Nephron (organoid): ENCODE results near the gene PLEKHG5.

Experiments used
- H3K27ac Mint-ChIP-seq, 3 experiments: 2 replicates each; pipeline ENCODE4 v1.8.0; 2020; ENCODE audit warnings: mixed read lengths in 3 of 3, mild to moderate bottlenecking in 2 of 3, moderate library complexity in 1 of 3
- H3K27me3 Mint-ChIP-seq: 2 replicates; pipeline ENCODE4 v1.8.0; 2021; ENCODE audit warnings: low read depth, mild to moderate bottlenecking, moderate library complexity, mixed read lengths
- H3K36me3 Mint-ChIP-seq: 2 replicates; pipeline ENCODE4 v1.8.0; 2020; ENCODE audit warnings: low read depth, mixed read lengths
- H3K4me1 Mint-ChIP-seq: 2 replicates; pipeline ENCODE4 v1.8.0; 2020; ENCODE audit warnings: mixed read lengths
- H3K4me3 Mint-ChIP-seq, 3 experiments: 2 replicates each; pipeline ENCODE4 v1.8.0; 2020; ENCODE audit warnings: mild to moderate bottlenecking in 3 of 3, mixed read lengths in 3 of 3, moderate library complexity in 2 of 3
- H3K9me3 Mint-ChIP-seq: 2 replicates; pipeline ENCODE4 v1.8.0; 2020; ENCODE audit warnings: mixed read lengths
- CTCF ChIP-seq, 3 experiments: fragments of 200-600 bp; sonication (generic); IDR thresholded peaks; one replicate each; pipeline ENCODE4 v1.5.0; 2021; ENCODE audit warnings: antibody characterized with exemption in 3 of 3; ENCODE audit not compliant: unreplicated experiment in 3 of 3

Gene PLEKHG5

GRCh38 chr1:6531996-6532395 is 40.5 kb upstream of the PLEKHG5 start:
- H3K4me3 Mint-ChIP-seq, result no peak overlapping the region
- H3K4me1 Mint-ChIP-seq, result no peaks in the 10 kb centered on the region
- TF ChIP-seq CTCF (IDR thresholded peaks at IDR 0.05; ENCODE audit: unreplicated experiment in 3 of 3), result no peak
- no peaks in the 10 kb centered on the region for H3K27me3 Mint-ChIP-seq
- H3K9me3 Mint-ChIP-seq, result no peaks in the 10 kb centered on the region
- no peak overlapping the region for H3K27ac Mint-ChIP-seq
- H3K36me3 Mint-ChIP-seq, result peaks cover 60% of the 10 kb centered on the region

- no peaks in the 10 kb centered on the region for H3K9me3 Mint-ChIP-seq
- no peak overlapping the region for H3K27ac Mint-ChIP-seq
- no peak for TF ChIP-seq CTCF (IDR thresholded peaks at IDR 0.05; ENCODE audit: unreplicated experiment in 3 of 3)
These were observed 39.2 kb upstream of the PLEKHG5 start for GRCh38 chr1:6530504-6531160.

GRCh38 chr1:6528492-6528891 is 37.0 kb upstream of the PLEKHG5 start:
- Mint-ChIP-seq H3K9me3 (no peaks in the 10 kb centered on the region), H3K36me3 (peaks cover 72% of the 10 kb centered on the region), H3K4me3 (no peak overlapping the region), H3K27me3 (no peaks in the 10 kb centered on the region), H3K4me1 (no peaks in the 10 kb centered on the region), H3K27ac (no peak overlapping the region)
- TF ChIP-seq CTCF (IDR thresholded peaks at IDR 0.05; ENCODE audit: unreplicated experiment in 3 of 3), result no peak

More at GRCh38 chr1:6530504-6531160, 39.2 kb upstream of the PLEKHG5 start:
- Mint-ChIP-seq H3K36me3 (peaks cover 69% of the 10 kb centered on the region), H3K4me1 (no peaks in the 10 kb centered on the region), H3K4me3 (no peak overlapping the region), H3K27me3 (no peaks in the 10 kb centered on the region)

- no peaks in the 10 kb centered on the region for H3K27me3 Mint-ChIP-seq
- peaks cover 53% of the 10 kb centered on the region for H3K36me3 Mint-ChIP-seq
- TF ChIP-seq CTCF (IDR thresholded peaks at IDR 0.05; ENCODE audit: unreplicated experiment in 3 of 3), result no peak
- peaks cover 4% of the 10 kb centered on the region for H3K4me1 Mint-ChIP-seq
- no peak overlapping the region for H3K27ac Mint-ChIP-seq
- H3K4me3 Mint-ChIP-seq, result no peak overlapping the region
- H3K9me3 Mint-ChIP-seq, result no peaks in the 10 kb centered on the region
These were observed 34.8 kb upstream of the PLEKHG5 start for GRCh38 chr1:6526316-6526715.

- peaks cover 36% of the 10 kb centered on the region for H3K36me3 Mint-ChIP-seq
- H3K27ac Mint-ChIP-seq, result peak overlapping the region in 1 of 3 experiments; percentile 15
- H3K4me1 Mint-ChIP-seq, result peaks cover 26% of the 10 kb centered on the region
- H3K4me3 Mint-ChIP-seq, result no peak overlapping the region
- H3K27me3 Mint-ChIP-seq, result no peaks in the 10 kb centered on the region
- no peaks in the 10 kb centered on the region for H3K9me3 Mint-ChIP-seq
- peak; percentile 25 to 52 (median 34) for TF ChIP-seq CTCF (IDR thresholded peaks at IDR 0.05; ENCODE audit: unreplicated experiment in 3 of 3)
These were observed 32.1 kb upstream of the PLEKHG5 start for GRCh38 chr1:6523566-6523965.

GRCh38 chr1:6521536-6521935 is 30.1 kb upstream of the PLEKHG5 start:
- Mint-ChIP-seq H3K27me3 (no peaks in the 10 kb centered on the region), H3K36me3 (peaks cover 24% of the 10 kb centered on the region), H3K27ac (peak overlapping the region in 2 of 3 experiments; percentile 92 to 93), H3K9me3 (no peaks in the 10 kb centered on the region), H3K4me1 (peaks cover 33% of the 10 kb centered on the region), H3K4me3 (no peak overlapping the region)
- no peak for TF ChIP-seq CTCF (IDR thresholded peaks at IDR 0.05; ENCODE audit: unreplicated experiment in 3 of 3)
